Measurements from ENCODE around the gene BRICD5. TPM values are rescaled to one million over a fixed set of nuclear protein-coding genes. Genes with fewer than 3 reads are reported as not detected.

The BRICD5 gene
- total RNA-seq, 1 donor from 2014 or later: 30.2 TPM

DNA sequence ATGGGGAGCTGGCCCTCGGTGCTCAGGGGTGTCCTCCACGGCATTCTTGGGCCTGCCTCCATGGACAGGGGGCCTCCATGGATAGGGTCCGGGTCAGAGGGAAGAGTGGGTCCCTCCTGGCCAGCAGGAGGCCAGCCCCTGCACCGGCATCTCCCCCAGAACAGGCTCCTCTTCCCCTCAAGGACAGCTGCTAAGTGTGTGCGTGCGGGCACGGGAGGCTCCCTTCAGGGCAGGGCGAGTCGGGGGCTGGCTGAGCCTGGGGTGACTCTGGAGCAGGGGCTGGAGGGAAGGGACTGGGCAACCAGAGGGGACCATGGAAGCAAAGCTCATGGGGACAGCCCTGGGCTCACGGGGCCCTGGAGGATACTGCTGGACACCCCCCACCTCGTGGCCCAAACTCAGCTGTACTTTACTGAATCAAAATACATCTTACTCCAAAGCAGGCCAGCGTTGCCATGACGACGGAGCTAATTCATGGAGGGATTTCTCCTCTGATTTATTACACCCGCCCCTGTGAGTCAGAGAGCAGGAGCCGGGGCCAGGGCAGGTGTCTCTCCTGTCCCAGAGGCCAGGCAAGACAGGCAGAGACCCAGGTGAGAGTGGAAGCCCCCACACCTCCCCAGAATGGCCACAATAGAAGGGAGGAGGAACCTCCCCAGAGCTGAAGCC is 16.4 kb downstream of the BRICD5 start:
- Mint-ChIP-seq H3K36me3 (ENCODE audit: unreplicated experiment) (no peaks in the 10 kb centered on the region), H3K27ac (ENCODE audit: unreplicated experiment) (no peak overlapping the region), H3K4me1 (ENCODE audit: low read depth, unreplicated experiment) (no peaks in the 10 kb centered on the region), H3K9me3 (ENCODE audit: unreplicated experiment) (peaks cover 3% of the 10 kb centered on the region), H3K27me3 (ENCODE audit: unreplicated experiment) (peaks cover 19% of the 10 kb centered on the region), H3K4me3 (ENCODE audit: unreplicated experiment) (peak overlapping the region; percentile 59)
- TF ChIP-seq, protein P1, sequence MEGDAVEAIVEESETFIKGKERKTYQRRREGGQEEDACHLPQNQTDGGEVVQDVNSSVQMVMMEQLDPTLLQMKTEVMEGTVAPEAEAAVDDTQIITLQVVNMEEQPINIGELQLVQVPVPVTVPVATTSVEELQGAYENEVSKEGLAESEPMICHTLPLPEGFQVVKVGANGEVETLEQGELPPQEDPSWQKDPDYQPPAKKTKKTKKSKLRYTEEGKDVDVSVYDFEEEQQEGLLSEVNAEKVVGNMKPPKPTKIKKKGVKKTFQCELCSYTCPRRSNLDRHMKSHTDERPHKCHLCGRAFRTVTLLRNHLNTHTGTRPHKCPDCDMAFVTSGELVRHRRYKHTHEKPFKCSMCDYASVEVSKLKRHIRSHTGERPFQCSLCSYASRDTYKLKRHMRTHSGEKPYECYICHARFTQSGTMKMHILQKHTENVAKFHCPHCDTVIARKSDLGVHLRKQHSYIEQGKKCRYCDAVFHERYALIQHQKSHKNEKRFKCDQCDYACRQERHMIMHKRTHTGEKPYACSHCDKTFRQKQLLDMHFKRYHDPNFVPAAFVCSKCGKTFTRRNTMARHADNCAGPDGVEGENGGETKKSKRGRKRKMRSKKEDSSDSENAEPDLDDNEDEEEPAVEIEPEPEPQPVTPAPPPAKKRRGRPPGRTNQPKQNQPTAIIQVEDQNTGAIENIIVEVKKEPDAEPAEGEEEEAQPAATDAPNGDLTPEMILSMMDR (IDR thresholded peaks at IDR 0.05; ENCODE audit: partially characterized antibody, unreplicated experiment): no peak
- no peak for DNase-seq

DNA sequence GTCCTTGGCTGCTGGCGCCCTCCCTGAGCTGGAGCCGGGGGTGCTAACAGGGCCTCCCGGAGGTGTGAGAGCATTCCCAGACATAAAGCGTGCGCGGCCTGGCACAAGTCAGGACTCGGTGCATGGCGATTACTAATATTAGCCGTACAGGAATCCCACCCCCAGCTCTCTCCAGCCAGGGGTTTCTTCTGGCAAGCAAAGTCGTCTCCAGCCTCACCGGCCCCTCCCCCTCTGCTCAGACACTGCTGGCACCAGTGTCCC is 19.3 kb downstream of the BRICD5 start:
- peaks cover 3% of the 10 kb centered on the region for H3K9me3 Mint-ChIP-seq (ENCODE audit: unreplicated experiment)
- no peaks in the 10 kb centered on the region for H3K36me3 Mint-ChIP-seq (ENCODE audit: unreplicated experiment)
- H3K4me3 Mint-ChIP-seq (ENCODE audit: unreplicated experiment): no peak overlapping the region
- DNase-seq: no peak
- TF ChIP-seq, protein P1 (IDR thresholded peaks at IDR 0.05; ENCODE audit: partially characterized antibody, unreplicated experiment): no peak
- H3K4me1 Mint-ChIP-seq (ENCODE audit: low read depth, unreplicated experiment): no peaks in the 10 kb centered on the region
- no peak overlapping the region for H3K27ac Mint-ChIP-seq (ENCODE audit: unreplicated experiment)
- peaks cover 10% of the 10 kb centered on the region for H3K27me3 Mint-ChIP-seq (ENCODE audit: unreplicated experiment)

DNA sequence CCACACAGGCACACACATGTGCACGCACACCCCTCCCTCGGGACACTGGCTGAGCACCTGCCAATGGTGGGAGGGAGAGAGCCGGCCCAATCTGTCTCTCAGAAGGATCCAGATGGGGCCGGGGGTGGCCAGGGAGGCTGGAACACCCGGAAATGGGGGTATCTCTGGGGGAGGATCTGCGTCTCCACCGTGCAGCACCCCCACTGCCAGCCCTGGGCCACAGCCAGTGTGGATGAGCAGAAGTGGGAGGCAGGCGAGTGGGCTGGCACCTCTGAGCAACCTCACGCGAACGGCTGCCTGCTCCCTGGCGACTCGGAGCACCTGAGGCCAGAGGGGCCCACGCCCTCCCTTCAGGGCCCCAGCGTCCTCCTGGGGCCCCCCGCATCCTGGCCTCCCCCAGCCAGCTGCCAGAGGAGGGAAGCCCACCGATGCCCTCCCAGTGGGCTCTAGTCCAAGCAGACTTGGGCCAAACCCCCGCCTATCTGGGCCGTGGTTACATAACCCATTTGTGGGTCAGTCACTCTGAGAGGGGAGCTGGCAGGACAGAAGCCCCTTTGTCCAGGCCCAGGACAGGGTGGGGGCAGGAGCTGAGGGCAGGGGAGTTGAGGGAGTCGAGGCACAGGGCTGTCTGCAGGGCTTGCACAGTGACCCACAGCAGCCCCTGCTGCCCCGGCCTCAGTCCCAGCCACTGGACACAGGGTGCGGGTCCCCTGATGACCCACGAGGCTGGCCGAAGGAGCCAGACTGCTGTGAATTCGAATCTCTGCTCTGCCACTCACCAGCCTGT is 19.8 kb downstream of the BRICD5 start:
- no peaks in the 10 kb centered on the region for H3K4me1 Mint-ChIP-seq (ENCODE audit: low read depth, unreplicated experiment)
- peaks cover 3% of the 10 kb centered on the region for H3K9me3 Mint-ChIP-seq (ENCODE audit: unreplicated experiment)
- peaks cover 10% of the 10 kb centered on the region for H3K27me3 Mint-ChIP-seq (ENCODE audit: unreplicated experiment)
- H3K27ac Mint-ChIP-seq (ENCODE audit: unreplicated experiment): no peak overlapping the region
- no peak overlapping the region for H3K4me3 Mint-ChIP-seq (ENCODE audit: unreplicated experiment)
- no peaks in the 10 kb centered on the region for H3K36me3 Mint-ChIP-seq (ENCODE audit: unreplicated experiment)
- no peak for DNase-seq
- TF ChIP-seq, protein P1 (IDR thresholded peaks at IDR 0.05; ENCODE audit: partially characterized antibody, unreplicated experiment): no peak

DNA sequence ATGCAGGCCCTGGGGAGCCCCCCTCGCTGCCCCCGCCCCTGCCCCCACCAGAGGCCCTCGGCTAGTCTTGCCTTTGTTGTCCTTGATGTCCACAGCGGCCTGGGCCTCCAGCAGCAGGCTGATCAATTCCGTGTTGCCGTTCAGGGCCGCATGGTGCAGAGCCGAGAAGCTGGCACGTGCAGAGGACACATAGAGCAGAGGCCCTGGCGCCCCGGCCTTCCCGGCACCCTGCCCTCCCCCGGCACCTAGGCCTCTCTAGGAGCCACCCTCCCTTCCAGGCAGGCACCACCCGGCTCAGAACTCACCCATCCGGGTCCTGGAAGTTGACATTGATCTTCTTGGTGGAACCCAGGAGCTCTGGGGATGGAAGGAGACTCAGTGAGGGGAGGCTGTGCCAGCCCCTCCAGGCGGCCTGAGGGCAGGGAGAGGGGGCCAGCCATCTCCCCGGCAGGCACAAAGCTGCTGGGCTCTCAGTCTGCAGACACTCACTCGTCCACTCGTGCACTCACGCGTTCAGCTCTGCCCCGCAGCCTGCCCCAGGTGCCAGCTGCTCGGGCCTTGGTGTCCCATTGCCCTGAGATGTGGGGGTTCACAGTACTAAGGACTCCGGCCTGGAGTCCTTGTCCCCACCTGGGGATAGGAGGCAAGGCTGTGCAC is 20.5 kb downstream of the BRICD5 start:
- DNase-seq: no peak
- H3K9me3 Mint-ChIP-seq (ENCODE audit: unreplicated experiment): peaks cover 5% of the 10 kb centered on the region
- H3K27ac Mint-ChIP-seq (ENCODE audit: unreplicated experiment): no peak overlapping the region
- TF ChIP-seq, protein P1 (IDR thresholded peaks at IDR 0.05; ENCODE audit: partially characterized antibody, unreplicated experiment): no peak
- H3K4me3 Mint-ChIP-seq (ENCODE audit: unreplicated experiment): no peak overlapping the region
- H3K36me3 Mint-ChIP-seq (ENCODE audit: unreplicated experiment): no peaks in the 10 kb centered on the region
- H3K4me1 Mint-ChIP-seq (ENCODE audit: low read depth, unreplicated experiment): no peaks in the 10 kb centered on the region
- H3K27me3 Mint-ChIP-seq (ENCODE audit: unreplicated experiment): peaks cover 10% of the 10 kb centered on the region

All from glutamatergic neuron (in vitro differentiated cells).